GM23248 (cell line): ENCODE results near the gene ZSCAN22. TPM values are rescaled to one million over a fixed set of nuclear protein-coding genes. Genes with fewer than 3 reads are reported as not detected.

Experiments used
- DNase-seq: peaks from one replicate; pipeline ENCODE4 v3.0.0-alpha.2; 2015
- H2AFZ ChIP-seq: fragments of 200-600 bp; sonication (generic); 2 replicates; pipeline ENCODE4 v1.6.1; 2016; ENCODE audit warnings: antibody characterized with exemption
- H3F3A ChIP-seq: fragments of 200-600 bp; sonication (generic); 2 replicates; pipeline ENCODE4 v1.6.1; 2016; ENCODE audit warnings: mild to moderate bottlenecking, antibody characterized with exemption, mixed run types; ENCODE audit not compliant: insufficient read depth
- H3K27ac ChIP-seq: fragments of 200-600 bp; sonication (generic); 2 replicates; pipeline ENCODE4 v1.5.1; 2016; ENCODE audit warnings: mild to moderate bottlenecking
- H3K27me3 ChIP-seq: fragments of 200-600 bp; sonication (generic); replicated peaks from 2 replicates; pipeline ENCODE4 v1.6.1; 2016; ENCODE audit warnings: mild to moderate bottlenecking; ENCODE audit not compliant: insufficient read depth
- H3K36me3 ChIP-seq: fragments of 200-600 bp; sonication (generic); 2 replicates; pipeline ENCODE4 v1.6.1; 2016; ENCODE audit warnings: low read depth, mild to moderate bottlenecking
- H3K4me1 ChIP-seq: fragments of 200-600 bp; sonication (generic); 2 replicates; pipeline ENCODE4 v1.6.1; 2016; ENCODE audit warnings: mild to moderate bottlenecking; ENCODE audit not compliant: insufficient read depth
- H3K4me2 ChIP-seq: fragments of 200-600 bp; sonication (generic); one replicate; pipeline ENCODE4 v1.6.1; 2016; ENCODE audit warnings: mild to moderate bottlenecking; ENCODE audit not compliant: unreplicated experiment
- H3K4me3 ChIP-seq: fragments of 200-600 bp; sonication (generic); 2 replicates; pipeline ENCODE4 v1.5.1; 2016; ENCODE audit warnings: mild to moderate bottlenecking
- H3K79me2 ChIP-seq: fragments of 200-600 bp; sonication (generic); 2 replicates; pipeline ENCODE4 v1.6.1; 2016; ENCODE audit warnings: mild to moderate bottlenecking; ENCODE audit not compliant: insufficient read depth
- H3K9ac ChIP-seq: fragments of 200-600 bp; sonication (generic); 2 replicates; pipeline ENCODE4 v1.6.1; 2016; ENCODE audit warnings: mild to moderate bottlenecking
- H3K9me2 ChIP-seq: fragments of 200-600 bp; sonication (generic); 2 replicates; pipeline ENCODE4 v1.6.1; 2016; ENCODE audit warnings: mixed run types, mild to moderate bottlenecking, moderate library complexity; ENCODE audit not compliant: insufficient read depth
- H3K9me3 ChIP-seq: fragments of 200-600 bp; sonication (generic); one replicate; pipeline ENCODE4 v1.6.1; 2017; ENCODE audit warnings: low read depth
- H4K20me1 ChIP-seq: fragments of 200-600 bp; sonication (generic); 2 replicates; pipeline ENCODE4 v1.6.0; 2016; ENCODE audit not compliant: insufficient read depth
- EZH2 ChIP-seq: fragments of 200-600 bp; sonication (generic); IDR thresholded peaks from 2 replicates; pipeline ENCODE4 v1.6.1; 2018; ENCODE audit warnings: antibody characterized with exemption, mild to moderate bottlenecking; ENCODE audit not compliant: insufficient read depth, poor library complexity, severe bottlenecking
- EZH2phosphoT487 ChIP-seq: fragments of 200-600 bp; sonication (generic); IDR thresholded peaks from 2 replicates; pipeline ENCODE4 v1.6.1; 2018; ENCODE audit warnings: antibody characterized with exemption, moderate library complexity, mild to moderate bottlenecking, low read depth; ENCODE audit not compliant: insufficient read depth
- WGBS, 2 experiments: methylation state at CpG; one replicate each; pipeline ENCODE4 v1.1.6; 2015 to 2017; ENCODE audit warnings: low lambda C conversion rate in 2 of 2, low coverage in 1 of 2; ENCODE audit errors: missing lambda C conversion rate in 2 of 2; 5-methylcytosine and 5-hydroxymethylcytosine counted together
- in situ Hi-C: fragments of 300-500 bp; cut with MboI; formaldehyde crosslinking; loops from 2 replicates; pipeline ENCODE4 v1.15.0; 2020
- polyA plus RNA-seq: library from polyadenylated mRNA; unstranded; fragments of >200 nt; fragmentation: Nextera tagmentation; extraction: Ambion mirVana; gene quantifications from 2 replicates; pipeline ENCODE4 v1.2.1, GENCODE V29; 2016
- total RNA-seq: library from RNA; depleted of rRNA; stranded (reverse); fragments of >200 nt; shearing (Covaris generic); gene quantifications from 2 replicates; pipeline ENCODE4 v1.2.3, GENCODE V29; 2014

The ZSCAN22 gene
- total and polyA plus RNA-seq, 2 experiments from 2014 or later: 1.5 to 1.8 TPM

- H3K9me2 ChIP-seq: no peaks in the 10 kb centered on the region
- no peak overlapping the region for H3K9ac ChIP-seq
- TF ChIP-seq EZH2phosphoT487 (no peak), EZH2 (no peak)
- no peaks in the 10 kb centered on the region for H4K20me1 ChIP-seq
- 0 out of 2 replicates have a peak, but pooled peaks cover 5% of the 10 kb centered on the region for H3F3A ChIP-seq
- H2AFZ ChIP-seq: no peak overlapping the region
- H3K4me3 ChIP-seq: no peak overlapping the region
- no peak for DNase-seq
- no peak overlapping the region for H3K4me2 ChIP-seq
- H3K36me3 ChIP-seq: peaks cover under 1% of the 10 kb centered on the region; the same call in 1 of the 2 replicates
- peaks cover 20% of the 10 kb centered on the region for H3K4me1 ChIP-seq
- H3K27me3 ChIP-seq: no peaks in the 10 kb centered on the region
- H3K27ac ChIP-seq: no peak overlapping the region
- in situ Hi-C loops: no loop called here
- no peaks in the 10 kb centered on the region for H3K9me3 ChIP-seq
- H3K79me2 ChIP-seq: peaks cover 58% of the 10 kb centered on the region
- 95 to 97% methylated on average over 6 of the region's 6 CpGs for whole genome bisulfite sequencing, 2 experiments
Measured at GRCh38 chr19:58382997-58383603, 56.3 kb downstream of the ZSCAN22 start.

- H3F3A ChIP-seq: no peaks in the 10 kb centered on the region
- H3K9me2 ChIP-seq: no peaks in the 10 kb centered on the region
- no peak overlapping the region for H2AFZ ChIP-seq
- in situ Hi-C loops: no loop called here
- H3K79me2 ChIP-seq: peaks cover 61% of the 10 kb centered on the region
- TF ChIP-seq EZH2phosphoT487 (no peak), EZH2 (no peak)
- H4K20me1 ChIP-seq: no peaks in the 10 kb centered on the region; the same call in 1 of the 2 replicates
- DNase-seq: no peak
- WGBS, 2 experiments: 81 to 84% methylated on average over 9 of the region's 9 CpGs
- peaks cover 21% of the 10 kb centered on the region for H3K4me1 ChIP-seq
- H3K9me3 ChIP-seq: no peaks in the 10 kb centered on the region
- H3K4me3 ChIP-seq: peak overlapping the region; percentile 92
- H3K9ac ChIP-seq: peak overlapping the region; percentile 98
- peak overlapping the region; percentile 98 for H3K27ac ChIP-seq
- peak overlapping the region; percentile 89 for H3K4me2 ChIP-seq
- no peaks in the 10 kb centered on the region for H3K27me3 ChIP-seq
- peaks cover 11% of the 10 kb centered on the region for H3K36me3 ChIP-seq
Measured at GRCh38 chr19:58385313-58385890, 58.6 kb downstream of the ZSCAN22 start.

GRCh38 chr19:58385891-58386575 is 59.2 kb downstream of the ZSCAN22 start:
- TF ChIP-seq EZH2phosphoT487 (no peak), EZH2 (no peak)
- Histone ChIP-seq H3K36me3 (peaks cover 17% of the 10 kb centered on the region), H3K4me2 (peak overlapping the region; percentile 89), H3K9me2 (no peaks in the 10 kb centered on the region), H3K4me1 (peaks cover 21% of the 10 kb centered on the region), H3K9ac (peak overlapping the region; percentile 98), H3K27ac (peak overlapping the region; percentile 98), H3F3A (peaks cover 6% of the 10 kb centered on the region; the same call in 1 of the 2 replicates), H3K9me3 (no peaks in the 10 kb centered on the region), H3K4me3 (peak overlapping the region; percentile 92), H3K27me3 (no peaks in the 10 kb centered on the region), H4K20me1 (peaks cover 5% of the 10 kb centered on the region; the same call in 1 of the 2 replicates), H3K79me2 (peaks cover 68% of the 10 kb centered on the region), H2AFZ (peak overlapping the region; percentile 77)
- 5 to 7% methylated on average over 36 of the region's 36 CpGs for WGBS, 2 experiments
- in situ Hi-C loops: no loop called here
- DNase-seq: peak; percentile 43

GRCh38 chr19:58386576-58387337 is 60.0 kb downstream of the ZSCAN22 start, which contains the start of gene RPS5:
Gene RPS5, plus strand, starts transcription at chr19:58387269. Its CDS starts 869 bp downstream, at chr19:58388138.
- H4K20me1 ChIP-seq: peaks cover 6% of the 10 kb centered on the region; the same call in 1 of the 2 replicates
- in situ Hi-C loops: no loop called here

More at GRCh38 chr19:58386576-58387337, 60.0 kb downstream of the ZSCAN22 start, which contains the start of gene RPS5:
- WGBS, 2 experiments: 0 to 1% methylated on average over 59 to 61 of the region's 64 CpGs
- Histone ChIP-seq H3K27ac (peak within 1 kb of the TSS; percentile 98), H3K27me3 (no peaks in the 10 kb centered on the region), H3K4me3 (peak within 1 kb of the TSS; percentile 92), H3K9me2 (no peaks in the 10 kb centered on the region), H3K4me1 (peaks cover 21% of the 10 kb centered on the region), H3F3A (peaks cover 10% of the 10 kb centered on the region), H3K79me2 (peaks cover 69% of the 10 kb centered on the region), H3K36me3 (peaks cover 18% of the 10 kb centered on the region), H3K9me3 (no peaks in the 10 kb centered on the region), H3K4me2 (peak within 1 kb of the TSS; percentile 92), H2AFZ (peak within 1 kb of the TSS; percentile 77), H3K9ac (peak within 1 kb of the TSS; percentile 98)
- no peak for TF ChIP-seq EZH2phosphoT487
- TF ChIP-seq EZH2: no peak
- DNase-seq: peak; percentile 100
